HuH-7 (cell line): ENCODE results near the gene NAT8L.
"Not testable (repeated sequence)": the region's sequence is repeated elsewhere in the genome, so short reads cannot be mapped to it uniquely, and the experiment has no call there.

ENCODE experiments used
- DNase-seq: peaks from one replicate; pipeline ENCODE4 v3.0.0; 2011; ENCODE audit warnings: low spot score

NAT8L gene, protein sequence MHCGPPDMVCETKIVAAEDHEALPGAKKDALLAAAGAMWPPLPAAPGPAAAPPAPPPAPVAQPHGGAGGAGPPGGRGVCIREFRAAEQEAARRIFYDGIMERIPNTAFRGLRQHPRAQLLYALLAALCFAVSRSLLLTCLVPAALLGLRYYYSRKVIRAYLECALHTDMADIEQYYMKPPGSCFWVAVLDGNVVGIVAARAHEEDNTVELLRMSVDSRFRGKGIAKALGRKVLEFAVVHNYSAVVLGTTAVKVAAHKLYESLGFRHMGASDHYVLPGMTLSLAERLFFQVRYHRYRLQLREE

GRCh38 chr4:2059046-2059725, at the start of gene NAT8L:
Gene NAT8L, plus strand, starts transcription at chr4:2059327. Its CDS starts 185 bp downstream, at chr4:2059512.
- no peak for DNase-seq

- peak; percentile 83 for DNase-seq
These were observed 49.4 kb upstream of the NAT8L start for GRCh38 chr4:2009651-2010233.

DNA sequence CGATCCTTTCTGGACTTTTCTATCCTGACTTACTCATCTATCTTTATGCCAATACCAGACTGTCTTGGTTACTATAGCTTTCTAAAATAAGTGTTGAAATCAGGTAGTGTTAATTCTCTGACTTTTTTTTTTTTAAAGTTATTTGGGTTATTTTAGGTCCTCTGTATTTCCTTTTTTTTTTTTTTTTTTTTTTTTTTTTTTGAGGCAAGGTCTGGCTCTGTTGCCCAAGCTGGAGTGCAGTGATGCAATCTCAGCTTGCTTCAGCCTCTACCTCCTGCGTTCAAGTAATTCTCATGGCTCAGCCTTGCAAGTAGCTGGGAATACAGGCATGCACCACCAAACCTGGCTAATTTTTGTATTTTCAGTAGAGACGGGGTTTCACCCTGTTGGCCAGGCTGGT, 47.5 kb upstream of the NAT8L start:
- DNase-seq = no peak

DNA sequence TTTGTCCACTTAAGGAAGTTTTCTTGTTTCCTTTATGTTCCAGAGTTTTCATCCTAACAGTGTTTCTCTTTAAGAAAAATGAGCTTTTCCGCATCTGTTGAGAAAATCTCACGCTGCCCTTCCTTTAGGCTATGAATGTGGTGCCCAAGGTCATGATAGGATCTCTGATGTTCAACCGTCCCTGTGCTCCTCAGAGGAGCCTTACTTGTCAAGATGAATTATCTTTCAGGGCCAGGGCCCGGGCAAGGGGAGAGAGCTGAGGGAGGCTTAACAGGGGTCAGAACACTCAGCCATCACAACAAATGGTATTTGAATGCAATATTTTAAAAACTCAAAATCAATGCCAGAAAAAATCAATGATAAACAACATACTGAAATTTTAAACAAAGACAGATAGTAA, 44.1 kb upstream of the NAT8L start:
- DNase-seq = no peak

- DNase-seq = not testable (repeated sequence)
These were observed 37.6 kb upstream of the NAT8L start for GRCh38 chr4:2021358-2022018.

- no peak for DNase-seq
These were observed 34.4 kb upstream of the NAT8L start for GRCh38 chr4:2024683-2025082.

DNA sequence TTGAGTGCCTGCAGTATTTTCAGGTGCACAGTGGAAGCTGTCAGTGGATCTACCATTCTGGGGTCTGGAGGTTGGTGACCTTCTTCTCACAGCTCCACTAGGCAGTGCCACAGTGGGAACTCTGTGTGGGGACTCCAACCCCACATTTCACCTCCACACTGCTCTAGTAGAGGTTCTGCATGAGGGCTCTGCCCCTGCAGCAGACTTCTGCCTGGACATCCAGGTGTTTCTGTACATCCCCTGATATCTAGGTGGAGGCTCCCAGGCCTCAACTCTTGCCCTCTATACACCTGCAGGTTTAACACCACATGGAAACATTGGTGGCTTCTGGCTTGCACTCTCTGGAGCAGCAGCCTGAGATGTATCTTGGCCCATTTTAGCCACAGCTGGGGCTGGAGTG, 33.3 kb upstream of the NAT8L start:
- no peak for DNase-seq

DNA sequence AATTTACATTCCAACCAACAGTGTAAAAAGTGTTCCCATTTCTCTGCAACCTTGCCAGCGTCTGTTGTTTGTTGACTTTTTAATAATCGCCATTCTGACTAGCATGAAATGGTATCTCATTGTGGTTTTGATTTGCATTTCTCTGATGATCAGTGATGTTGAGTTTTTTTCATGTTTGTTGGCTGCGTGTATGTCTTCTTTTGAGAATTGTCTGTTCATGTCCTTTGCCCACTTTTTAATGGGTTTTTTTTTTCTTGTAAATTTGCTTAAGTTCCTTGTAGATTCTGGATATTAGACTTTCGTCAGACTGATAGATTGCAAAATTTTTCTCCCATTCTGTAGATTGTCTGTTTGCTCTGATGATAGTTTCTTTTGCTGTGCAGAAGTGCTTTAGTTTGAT, 32.0 kb upstream of the NAT8L start:
- DNase-seq = not testable (repeated sequence)

- not testable (repeated sequence) for DNase-seq
These were observed 28.0 kb upstream of the NAT8L start for GRCh38 chr4:2031161-2031560.

- no peak for DNase-seq
These were observed 22.8 kb upstream of the NAT8L start for GRCh38 chr4:2036327-2036726.

GRCh38 chr4:2036866-2037265, 22.3 kb upstream of the NAT8L start:
- DNase-seq = no peak

DNA sequence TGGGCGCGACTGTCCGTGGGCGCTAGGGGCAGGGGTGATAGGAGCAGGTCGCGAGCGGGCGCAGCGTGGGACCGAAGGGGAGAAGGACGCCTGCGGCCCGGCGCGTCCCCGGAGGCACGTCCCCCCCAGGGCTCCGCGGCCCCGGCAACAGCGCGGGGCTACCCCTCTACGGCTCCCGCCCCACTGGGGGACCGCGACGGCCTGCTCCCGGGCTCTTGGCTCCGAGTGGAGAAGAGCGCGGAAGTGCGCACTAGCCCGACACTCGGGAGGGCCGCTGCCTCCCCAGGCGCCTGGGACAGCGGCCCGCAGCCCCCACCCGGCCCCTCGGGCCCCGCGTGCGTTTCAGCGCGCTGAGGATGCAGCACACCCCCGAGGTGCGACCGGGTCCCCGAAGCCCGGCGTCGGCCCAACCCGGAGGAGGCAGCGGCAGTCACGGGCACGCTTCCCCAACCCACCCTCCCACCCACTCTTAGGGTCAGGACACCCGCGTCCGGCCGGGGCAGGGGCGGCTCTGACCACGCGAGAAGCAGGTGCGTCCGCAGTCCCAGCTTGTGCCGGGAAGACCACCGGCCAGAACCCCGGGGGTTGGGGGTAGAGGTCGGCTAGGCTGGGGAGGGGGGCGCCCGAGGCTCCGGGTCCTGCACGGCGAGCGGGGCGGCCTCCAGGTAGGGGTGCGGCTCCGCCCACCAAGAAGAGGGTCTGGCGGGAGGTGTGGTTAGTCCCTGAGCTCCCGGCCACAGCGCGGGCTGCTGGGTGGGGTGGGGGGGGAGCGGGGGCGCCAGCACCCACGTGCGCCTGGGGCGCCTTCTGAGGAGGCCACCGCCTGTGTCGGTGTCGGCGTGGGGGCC, 18.5 kb upstream of the NAT8L start:
- no peak for DNase-seq

DNA sequence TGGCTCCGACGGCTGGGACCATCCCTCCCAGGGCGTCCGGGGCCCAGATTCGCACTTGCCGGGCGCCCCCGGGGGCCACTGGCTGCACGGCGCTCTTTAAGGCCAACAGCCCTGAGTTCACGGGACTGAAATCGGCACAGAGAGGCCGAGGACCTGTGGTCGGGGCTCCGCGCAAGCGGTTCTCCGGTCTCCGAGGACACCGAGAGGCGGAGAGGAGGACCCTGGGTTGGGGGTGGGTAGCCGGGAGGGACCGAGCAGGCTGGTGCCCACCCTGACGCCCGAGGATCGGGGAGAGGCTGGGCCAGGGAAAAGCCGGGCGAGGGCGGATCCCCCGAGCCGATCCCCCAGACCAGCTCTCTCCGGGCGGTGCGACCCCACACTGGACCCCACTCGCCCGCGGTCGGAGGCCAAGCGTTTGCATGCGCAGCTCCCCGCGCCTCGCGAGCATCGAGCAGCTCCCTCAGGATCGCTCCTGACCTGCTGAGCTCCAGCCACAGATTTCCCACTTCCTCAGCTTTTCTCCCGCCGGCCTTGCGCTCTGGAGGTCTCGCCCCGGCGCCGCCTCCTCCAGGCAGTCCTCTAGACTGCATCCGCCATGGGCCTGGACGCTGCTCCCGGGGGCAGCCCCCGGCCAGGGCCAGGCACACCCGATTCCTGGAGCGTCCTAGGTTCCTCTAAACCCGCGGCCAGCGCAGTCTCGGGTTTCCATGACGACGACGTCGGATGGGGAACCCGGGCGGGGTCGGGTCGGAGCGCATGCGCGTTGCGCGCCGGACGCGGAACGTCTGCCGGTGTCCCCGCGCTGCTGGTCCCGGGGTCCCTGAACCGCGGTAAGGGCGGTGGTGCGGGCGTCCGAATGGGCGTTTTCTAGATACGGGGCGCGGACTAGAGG, 17.6 kb upstream of the NAT8L start:
- DNase-seq = peak; percentile 98

DNA sequence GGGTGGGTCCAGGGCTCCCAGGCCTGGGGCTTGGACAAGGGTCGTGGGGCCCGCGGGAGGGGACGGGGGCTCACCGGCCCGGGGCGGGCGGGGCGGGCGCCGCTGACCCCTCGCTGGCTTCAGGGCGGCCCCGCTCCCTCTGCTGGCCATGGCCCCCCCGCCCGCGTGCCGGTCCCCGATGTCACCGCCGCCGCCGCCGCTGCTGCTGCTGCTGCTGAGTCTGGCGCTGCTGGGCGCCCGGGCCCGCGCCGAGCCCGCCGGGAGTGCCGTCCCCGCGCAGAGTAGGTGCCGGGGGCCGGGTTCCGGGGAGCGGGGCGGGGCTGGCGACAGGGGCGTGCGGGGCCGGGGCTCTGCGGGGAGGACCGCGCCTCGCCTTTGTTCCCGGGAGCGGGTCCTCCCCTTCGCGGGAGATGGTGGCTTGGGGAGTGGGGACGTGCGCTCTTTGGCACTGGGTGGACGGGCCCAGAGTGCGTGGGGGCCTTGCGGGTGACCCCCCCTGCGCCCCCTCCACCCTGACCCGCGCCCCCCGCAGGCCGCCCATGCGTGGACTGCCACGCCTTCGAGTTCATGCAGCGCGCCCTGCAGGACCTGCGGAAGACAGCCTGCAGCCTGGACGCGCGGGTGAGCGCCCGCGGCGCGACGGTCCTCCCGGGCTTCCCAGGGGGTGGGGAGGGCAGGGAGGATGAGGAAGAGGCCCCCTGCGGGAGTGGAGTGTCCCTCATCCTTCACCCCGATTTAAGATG, 16.8 kb upstream of the NAT8L start:
- DNase-seq = peak; percentile 43

GRCh38 chr4:2042947-2043395, 16.2 kb upstream of the NAT8L start:
- DNase-seq = peak; percentile 23

DNA sequence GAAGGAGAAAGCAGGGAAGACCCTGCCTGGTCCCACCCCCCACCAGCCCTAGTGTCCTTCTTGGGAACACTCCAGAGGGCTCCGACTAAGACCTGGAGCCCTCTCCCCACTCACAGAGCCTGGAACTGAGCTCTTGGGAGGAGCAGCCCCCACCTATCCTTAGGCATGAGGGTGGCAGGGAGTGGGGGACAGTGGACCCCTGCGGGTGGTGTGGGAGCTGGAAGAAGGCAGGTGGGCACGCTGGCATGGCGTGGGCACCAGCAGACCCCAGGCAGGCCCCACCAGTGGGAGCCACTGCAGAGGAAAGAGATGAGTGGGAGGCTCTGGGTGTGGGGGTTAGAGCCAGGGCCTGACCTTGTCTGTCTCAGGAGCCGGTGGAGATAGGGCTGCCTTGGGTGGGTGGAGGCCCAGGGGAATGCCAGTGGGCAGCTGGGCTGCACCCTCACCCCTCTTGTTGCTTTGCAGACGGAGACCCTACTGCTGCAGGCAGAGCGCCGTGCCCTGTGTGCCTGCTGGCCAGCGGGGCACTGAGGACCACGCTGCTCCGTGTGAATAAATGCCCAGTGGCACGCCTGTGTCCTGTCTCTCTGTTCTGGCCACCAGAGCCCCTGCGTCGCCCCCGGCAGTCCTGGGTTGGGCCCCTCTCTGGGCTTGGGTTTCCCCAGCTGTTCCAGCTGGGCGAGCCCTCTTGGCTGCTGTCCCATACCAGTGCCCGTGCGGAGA, 15.6 kb upstream of the NAT8L start:
- DNase-seq = no peak

GRCh38 chr4:2044119-2044485, 15.0 kb upstream of the NAT8L start:
- DNase-seq = no peak

- DNase-seq = no peak
These were observed 14.3 kb upstream of the NAT8L start for GRCh38 chr4:2044542-2045517.
